ENCODE results near the gene CALML3. TPM values are rescaled to one million over a fixed set of nuclear protein-coding genes. Genes with fewer than 3 reads are reported as not detected.
"Not testable (repeated sequence)": the region's sequence is repeated elsewhere in the genome, so short reads cannot be mapped to it uniquely, and the experiment has no call there.

The CALML3 gene
- total RNA-seq: not detected in 2 replicates
- not detected for total RNA-seq (2013)
- polyA plus RNA-seq: not detected in 2 replicates
- polyA minus RNA-seq: not detected in 2 replicates

DNA sequence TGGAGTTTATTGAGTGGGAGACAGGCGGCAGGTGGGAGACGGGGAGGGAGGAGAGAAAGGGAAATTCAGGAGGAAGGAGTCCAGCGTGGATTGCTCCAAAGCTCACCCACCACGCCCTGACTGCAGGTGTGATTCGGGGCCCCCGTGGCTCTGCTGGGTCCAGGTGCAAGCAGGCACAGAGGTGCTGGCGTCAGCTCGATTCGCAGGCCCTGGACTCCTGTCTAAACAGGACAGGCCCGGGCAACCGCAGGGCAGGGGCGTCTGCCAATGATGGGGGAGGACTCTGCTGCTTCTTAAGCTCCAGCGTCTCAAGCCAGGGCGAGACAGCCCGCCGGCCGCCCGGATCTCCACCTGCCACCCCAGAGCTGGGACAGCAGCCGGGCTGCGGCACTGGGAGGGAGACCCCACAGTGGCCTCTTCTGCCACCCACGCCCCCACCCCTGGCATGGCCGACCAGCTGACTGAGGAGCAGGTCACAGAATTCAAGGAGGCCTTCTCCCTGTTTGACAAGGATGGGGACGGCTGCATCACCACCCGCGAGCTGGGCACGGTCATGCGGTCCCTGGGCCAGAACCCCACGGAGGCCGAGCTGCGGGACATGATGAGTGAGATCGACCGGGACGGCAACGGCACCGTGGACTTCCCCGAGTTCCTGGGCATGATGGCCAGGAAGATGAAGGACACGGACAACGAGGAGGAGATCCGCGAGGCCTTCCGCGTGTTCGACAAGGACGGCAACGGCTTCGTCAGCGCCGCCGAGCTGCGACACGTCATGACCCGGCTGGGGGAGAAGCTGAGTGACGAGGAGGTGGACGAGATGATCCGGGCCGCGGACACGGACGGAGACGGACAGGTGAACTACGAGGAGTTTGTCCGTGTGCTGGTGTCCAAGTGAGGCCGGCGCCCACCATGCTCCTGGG lies at the start of gene CALML3:
TSS of gene CALML3 (plus strand) at position 321 of the 920 bp plus-strand sequence. CDS start at position 446, 125 bp downstream.
- Histone ChIP-seq H3K4me1 (ENCODE audit: control insufficient read depth in 2 of 2, insufficient read depth in 2 of 2, low read length in 2 of 2) (no peaks in the 10 kb centered on the region), H3K9ac (ENCODE audit: low read length) (no peak within 1 kb of the TSS), H3K4me2 (replicated peaks; ENCODE audit: low read depth, low read length, poor library complexity, severe bottlenecking) (no peak within 1 kb of the TSS), H3K79me2 (ENCODE audit: control insufficient read depth, insufficient read depth, low read length) (no peaks in the 10 kb centered on the region), H3K27ac (ENCODE audit: low read length in 2 of 2) (no peak within 1 kb of the TSS), H3K27me3 (replicated peaks in 1 of 4; ENCODE audit: control extremely low read depth in 1 of 4, control insufficient read depth in 3 of 4, insufficient read depth in 4 of 4, low read length in 3 of 4) (no peaks in the 10 kb centered on the region), H3K36me3 (replicated peaks in 1 of 2; ENCODE audit: control extremely low read depth in 1 of 2, control insufficient read depth in 1 of 2, extremely low read depth in 1 of 2, insufficient read depth in 2 of 2, low read length in 1 of 2) (no peaks in the 10 kb centered on the region), H4K20me1 (ENCODE audit: control insufficient read depth, insufficient read depth, low read length, poor library complexity, severe bottlenecking) (no peaks in the 10 kb centered on the region), H3K4me3 (ENCODE audit: control extremely low read depth in 1 of 5, extremely low read depth in 1 of 5, insufficient read depth in 1 of 5, low read depth in 2 of 5, low read length in 4 of 5) (no peak within 1 kb of the TSS), H2AFZ (ENCODE audit: insufficient read depth, low read depth, low read length, poor library complexity, severe bottlenecking) (no peak within 1 kb of the TSS), H3K9me3 (ENCODE audit: control extremely low read depth in 1 of 3, control insufficient read depth in 2 of 3, insufficient read depth in 1 of 3, low read length in 2 of 3) (no peaks in the 10 kb centered on the region)
- WGBS (ENCODE audit: insufficient coverage): 96% methylated on average over 60 of the region's 64 CpGs
- ChIA-PET CTCF (no interaction called here), POLR2A (no interaction called here)
- no peak for ATAC-seq (ENCODE audit: low read depth)
- intact Hi-C loops (cut with micrococcal nuclease): no loop called here
- no peaks in the 10 kb centered on the region for H3K4me1 Mint-ChIP-seq
- H3K9me3 Mint-ChIP-seq (ENCODE audit: insufficient read depth): no peaks in the 10 kb centered on the region
- TF ChIP-seq EZH2 (IDR thresholded peaks at IDR 0.05; ENCODE audit: borderline replicate concordance, insufficient read depth, low read depth, low read length, poor library complexity, severe bottlenecking): no peak
- TF ChIP-seq, protein P1, sequence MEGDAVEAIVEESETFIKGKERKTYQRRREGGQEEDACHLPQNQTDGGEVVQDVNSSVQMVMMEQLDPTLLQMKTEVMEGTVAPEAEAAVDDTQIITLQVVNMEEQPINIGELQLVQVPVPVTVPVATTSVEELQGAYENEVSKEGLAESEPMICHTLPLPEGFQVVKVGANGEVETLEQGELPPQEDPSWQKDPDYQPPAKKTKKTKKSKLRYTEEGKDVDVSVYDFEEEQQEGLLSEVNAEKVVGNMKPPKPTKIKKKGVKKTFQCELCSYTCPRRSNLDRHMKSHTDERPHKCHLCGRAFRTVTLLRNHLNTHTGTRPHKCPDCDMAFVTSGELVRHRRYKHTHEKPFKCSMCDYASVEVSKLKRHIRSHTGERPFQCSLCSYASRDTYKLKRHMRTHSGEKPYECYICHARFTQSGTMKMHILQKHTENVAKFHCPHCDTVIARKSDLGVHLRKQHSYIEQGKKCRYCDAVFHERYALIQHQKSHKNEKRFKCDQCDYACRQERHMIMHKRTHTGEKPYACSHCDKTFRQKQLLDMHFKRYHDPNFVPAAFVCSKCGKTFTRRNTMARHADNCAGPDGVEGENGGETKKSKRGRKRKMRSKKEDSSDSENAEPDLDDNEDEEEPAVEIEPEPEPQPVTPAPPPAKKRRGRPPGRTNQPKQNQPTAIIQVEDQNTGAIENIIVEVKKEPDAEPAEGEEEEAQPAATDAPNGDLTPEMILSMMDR (IDR thresholded peaks at IDR 0.05): no peak
- H3K27me3 Mint-ChIP-seq: peaks cover 10% of the 10 kb centered on the region
- H3K4me3 Mint-ChIP-seq: no peak within 1 kb of the TSS
- DNase-seq: no peak
- H3K27ac Mint-ChIP-seq: no peak within 1 kb of the TSS

DNA sequence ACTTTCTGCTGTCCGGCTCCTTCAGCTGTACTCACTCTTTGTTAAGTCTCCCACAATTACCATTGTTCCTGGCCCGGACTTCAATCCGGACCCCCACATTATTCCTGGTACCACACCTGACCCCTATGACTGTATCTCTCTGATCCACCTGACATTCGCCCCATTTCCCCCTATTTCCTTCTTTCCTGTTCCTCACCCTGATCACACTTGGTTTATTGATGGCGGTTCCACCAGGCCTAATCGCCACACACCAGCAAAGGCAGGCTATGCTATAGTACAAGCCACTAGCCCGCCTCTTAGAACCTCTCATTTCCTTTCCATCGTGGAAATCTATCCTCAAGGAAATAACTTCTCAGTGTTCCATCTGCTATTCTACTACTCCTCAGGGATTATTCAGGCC lies 49.7 kb upstream of the CALML3 start:
- H3K9me3 ChIP-seq (ENCODE audit: control extremely low read depth in 1 of 3, control insufficient read depth in 2 of 3, insufficient read depth in 1 of 3, low read length in 2 of 3); H4K20me1 ChIP-seq (ENCODE audit: control insufficient read depth, insufficient read depth, low read length, poor library complexity, severe bottlenecking); H3K4me2 ChIP-seq (replicated peaks; ENCODE audit: low read depth, low read length, poor library complexity, severe bottlenecking); POLR2A ChIA-PET; H3K4me1 ChIP-seq (ENCODE audit: control insufficient read depth in 2 of 2, insufficient read depth in 2 of 2, low read length in 2 of 2); H3K4me3 Mint-ChIP-seq; H3K79me2 ChIP-seq (ENCODE audit: control insufficient read depth, insufficient read depth, low read length); H2AFZ ChIP-seq (ENCODE audit: insufficient read depth, low read depth, low read length, poor library complexity, severe bottlenecking); DNase-seq; intact Hi-C loops (cut with micrococcal nuclease); H3K4me1 Mint-ChIP-seq; H3K9me3 Mint-ChIP-seq (ENCODE audit: insufficient read depth); CTCF ChIA-PET; H3K36me3 ChIP-seq (replicated peaks in 1 of 2; ENCODE audit: control extremely low read depth in 1 of 2, control insufficient read depth in 1 of 2, extremely low read depth in 1 of 2, insufficient read depth in 2 of 2, low read length in 1 of 2); H3K27ac Mint-ChIP-seq; H3K27ac ChIP-seq (ENCODE audit: low read length in 2 of 2); ATAC-seq (ENCODE audit: low read depth); H3K9ac ChIP-seq (ENCODE audit: low read length); H3K4me3 ChIP-seq (ENCODE audit: control extremely low read depth in 1 of 5, extremely low read depth in 1 of 5, insufficient read depth in 1 of 5, low read depth in 2 of 5, low read length in 4 of 5); H3K27me3 ChIP-seq (replicated peaks in 1 of 4; ENCODE audit: control extremely low read depth in 1 of 4, control insufficient read depth in 3 of 4, insufficient read depth in 4 of 4, low read length in 3 of 4): not testable (repeated sequence)
- WGBS (ENCODE audit: insufficient coverage): 90% methylated on average over 3 of the region's 8 CpGs
- H3K27me3 Mint-ChIP-seq: peaks cover 12% of the 10 kb centered on the region

DNA sequence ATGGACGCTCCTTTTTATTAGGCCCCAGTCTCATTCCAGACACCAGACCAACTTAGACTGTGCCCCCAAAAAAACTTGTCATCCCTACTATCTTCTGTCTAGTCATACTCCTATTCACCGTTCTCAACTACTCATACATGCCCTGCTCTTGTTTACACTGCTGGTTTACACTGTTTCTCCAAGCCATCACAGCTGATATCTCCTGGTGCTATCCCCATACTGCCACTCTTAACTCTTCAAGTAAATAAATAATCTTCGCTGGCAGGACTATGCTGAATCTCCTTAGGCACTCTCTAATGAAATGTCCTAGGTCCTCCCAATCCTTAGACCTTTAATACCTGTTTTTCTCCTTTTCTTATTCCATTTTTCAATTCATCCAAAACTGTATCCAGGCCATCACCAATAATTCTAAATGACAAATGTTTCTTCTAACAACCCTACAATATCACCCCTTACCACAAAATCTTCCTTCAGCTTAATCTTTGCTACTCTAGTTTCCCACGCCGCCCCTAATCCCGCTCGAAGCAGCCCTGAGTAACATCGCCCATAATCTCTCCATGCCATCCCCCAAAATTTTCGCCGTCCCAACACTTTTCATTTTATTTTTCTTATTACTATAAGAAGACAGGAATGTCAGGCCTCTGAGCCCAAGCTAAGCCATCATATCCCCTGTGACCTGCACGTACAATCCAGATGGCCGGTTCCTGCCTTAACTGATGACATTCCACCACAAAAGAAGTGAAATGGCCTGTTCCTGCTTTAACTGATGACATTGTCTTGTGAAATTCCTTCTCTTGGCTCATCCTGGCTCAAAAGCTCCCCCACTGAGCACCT lies 48.6 kb upstream of the CALML3 start:
- WGBS (ENCODE audit: insufficient coverage): 94% methylated on average over 10 of the region's 12 CpGs
- CTCF ChIA-PET; H3K4me1 Mint-ChIP-seq; H3K79me2 ChIP-seq (ENCODE audit: control insufficient read depth, insufficient read depth, low read length); H3K4me3 ChIP-seq (ENCODE audit: control extremely low read depth in 1 of 5, extremely low read depth in 1 of 5, insufficient read depth in 1 of 5, low read depth in 2 of 5, low read length in 4 of 5); intact Hi-C loops (cut with micrococcal nuclease); POLR2A ChIA-PET; H3K4me2 ChIP-seq (replicated peaks; ENCODE audit: low read depth, low read length, poor library complexity, severe bottlenecking); ATAC-seq (ENCODE audit: low read depth); H2AFZ ChIP-seq (ENCODE audit: insufficient read depth, low read depth, low read length, poor library complexity, severe bottlenecking); H3K27ac ChIP-seq (ENCODE audit: low read length in 2 of 2); H3K27ac Mint-ChIP-seq; H3K4me1 ChIP-seq (ENCODE audit: control insufficient read depth in 2 of 2, insufficient read depth in 2 of 2, low read length in 2 of 2); H3K9ac ChIP-seq (ENCODE audit: low read length); H3K9me3 ChIP-seq (ENCODE audit: control extremely low read depth in 1 of 3, control insufficient read depth in 2 of 3, insufficient read depth in 1 of 3, low read length in 2 of 3); H4K20me1 ChIP-seq (ENCODE audit: control insufficient read depth, insufficient read depth, low read length, poor library complexity, severe bottlenecking); H3K4me3 Mint-ChIP-seq; H3K36me3 ChIP-seq (replicated peaks in 1 of 2; ENCODE audit: control extremely low read depth in 1 of 2, control insufficient read depth in 1 of 2, extremely low read depth in 1 of 2, insufficient read depth in 2 of 2, low read length in 1 of 2); DNase-seq; H3K9me3 Mint-ChIP-seq (ENCODE audit: insufficient read depth); H3K27me3 ChIP-seq (replicated peaks in 1 of 4; ENCODE audit: control extremely low read depth in 1 of 4, control insufficient read depth in 3 of 4, insufficient read depth in 4 of 4, low read length in 3 of 4): not testable (repeated sequence)
- peaks cover 12% of the 10 kb centered on the region for H3K27me3 Mint-ChIP-seq

All from B cell (primary cell).